GM23248 (cell line): Measurements from ENCODE around the gene SPATA16.

Experiments used
- EZH2 ChIP-seq: fragments of 200-600 bp; sonication (generic); IDR thresholded peaks from 2 replicates; pipeline ENCODE4 v1.6.1; 2018; ENCODE audit warnings: antibody characterized with exemption, mild to moderate bottlenecking; ENCODE audit not compliant: insufficient read depth, poor library complexity, severe bottlenecking
- EZH2phosphoT487 ChIP-seq: fragments of 200-600 bp; sonication (generic); IDR thresholded peaks from 2 replicates; pipeline ENCODE4 v1.6.1; 2018; ENCODE audit warnings: antibody characterized with exemption, moderate library complexity, mild to moderate bottlenecking, low read depth; ENCODE audit not compliant: insufficient read depth

DNA sequence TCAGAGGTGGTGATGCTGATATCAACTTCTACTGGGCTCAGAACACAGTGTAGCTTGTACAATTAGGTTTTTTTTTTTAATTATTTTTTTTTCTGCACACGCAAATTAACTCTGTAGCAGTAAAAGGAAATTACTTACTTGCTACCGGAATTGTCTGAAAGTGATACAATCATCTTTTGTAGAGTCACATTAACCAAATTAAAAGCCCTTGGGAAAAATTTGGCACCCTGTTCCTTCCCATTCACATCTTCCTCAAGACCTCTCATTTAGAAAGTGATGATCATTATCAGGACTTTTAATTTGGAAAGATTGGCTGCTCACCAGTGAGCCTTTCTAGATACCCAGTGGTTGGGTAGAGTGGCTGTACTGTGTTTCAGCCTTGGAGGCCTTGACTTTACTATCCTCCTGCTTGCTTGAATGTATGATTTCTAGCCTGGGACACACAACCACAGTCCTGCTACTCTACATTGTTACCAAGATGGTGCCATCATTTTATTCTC is 232.2 kb downstream of the SPATA16 start:
- TF ChIP-seq EZH2 (no peak), EZH2phosphoT487 (no peak)
